Neural crest cell (in vitro differentiated cells): Measurements from ENCODE around the gene EVI5L. TPM values are rescaled to one million over a fixed set of nuclear protein-coding genes. Genes with fewer than 3 reads are reported as not detected.

ENCODE experiments used
- DNase-seq: peaks from one replicate; pipeline ENCODE4 v3.0.0; 2021; ENCODE audit warnings: low read depth, mixed read lengths, low spot score
- H3K27ac Mint-ChIP-seq: one replicate; pipeline ENCODE4 v1.8.0; 2021; ENCODE audit warnings: mild to moderate bottlenecking, mixed read lengths; ENCODE audit not compliant: unreplicated experiment
- H3K27me3 Mint-ChIP-seq: 2 replicates; pipeline ENCODE4 v1.8.0; 2021; ENCODE audit warnings: low read depth, mild to moderate bottlenecking, mixed read lengths
- H3K36me3 Mint-ChIP-seq: 2 replicates; pipeline ENCODE4 v1.8.0; 2021; ENCODE audit warnings: low read depth, mild to moderate bottlenecking, mixed read lengths
- H3K4me1 Mint-ChIP-seq: 2 replicates; pipeline ENCODE4 v1.8.0; 2021; ENCODE audit warnings: mixed read lengths
- H3K4me3 Mint-ChIP-seq: one replicate; pipeline ENCODE4 v1.8.0; 2021; ENCODE audit warnings: mild to moderate bottlenecking, mixed read lengths
- H3K9me3 Mint-ChIP-seq: 2 replicates; pipeline ENCODE4 v1.8.0; 2021; ENCODE audit warnings: mixed read lengths
- total RNA-seq: library from RNA; stranded (reverse); gene quantifications from 2 replicates; pipeline ENCODE4 v1.2.1, GENCODE V29; 2021
- TF ChIP-seq, protein P1 (sequence below): fragments of 200-600 bp; sonication (generic); conservative IDR thresholded peaks from 2 replicates; pipeline ENCODE4 v1.5.0; 2021; ENCODE audit warnings: antibody characterized with exemption, mild to moderate bottlenecking

The EVI5L gene
- total RNA-seq, 1 donor from 2014 or later, result 19.5 TPM

DNA sequence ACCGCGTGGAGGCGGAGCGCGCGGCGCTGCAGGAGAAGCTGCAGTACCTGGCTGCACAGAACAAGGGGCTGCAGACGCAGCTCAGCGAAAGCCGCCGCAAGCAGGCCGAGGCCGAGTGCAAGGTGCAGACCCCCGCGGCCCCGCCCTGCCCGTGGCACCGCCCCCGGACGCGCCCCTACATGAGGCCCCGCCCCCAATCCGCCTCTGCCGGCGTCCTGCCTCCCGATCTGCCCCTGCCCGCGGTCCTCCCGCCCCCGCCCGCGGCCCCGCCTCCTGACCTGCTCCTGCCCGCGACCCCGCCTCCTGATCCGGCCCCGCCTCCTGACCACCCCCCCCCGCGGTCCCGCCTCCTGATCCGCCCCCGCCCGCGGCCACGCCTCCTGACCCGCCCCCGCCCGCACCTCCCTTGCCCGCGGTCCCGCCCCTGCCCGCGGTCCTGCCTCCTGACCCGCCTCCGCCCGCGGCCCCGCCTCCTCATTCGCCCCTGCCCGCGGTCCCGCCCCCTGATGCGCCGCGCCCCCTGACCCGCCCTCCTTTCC is 32.5 kb downstream of the EVI5L start:
- DNase-seq, result peak; percentile 88
- peaks cover 45% of the 10 kb centered on the region for H3K27me3 Mint-ChIP-seq

DNA sequence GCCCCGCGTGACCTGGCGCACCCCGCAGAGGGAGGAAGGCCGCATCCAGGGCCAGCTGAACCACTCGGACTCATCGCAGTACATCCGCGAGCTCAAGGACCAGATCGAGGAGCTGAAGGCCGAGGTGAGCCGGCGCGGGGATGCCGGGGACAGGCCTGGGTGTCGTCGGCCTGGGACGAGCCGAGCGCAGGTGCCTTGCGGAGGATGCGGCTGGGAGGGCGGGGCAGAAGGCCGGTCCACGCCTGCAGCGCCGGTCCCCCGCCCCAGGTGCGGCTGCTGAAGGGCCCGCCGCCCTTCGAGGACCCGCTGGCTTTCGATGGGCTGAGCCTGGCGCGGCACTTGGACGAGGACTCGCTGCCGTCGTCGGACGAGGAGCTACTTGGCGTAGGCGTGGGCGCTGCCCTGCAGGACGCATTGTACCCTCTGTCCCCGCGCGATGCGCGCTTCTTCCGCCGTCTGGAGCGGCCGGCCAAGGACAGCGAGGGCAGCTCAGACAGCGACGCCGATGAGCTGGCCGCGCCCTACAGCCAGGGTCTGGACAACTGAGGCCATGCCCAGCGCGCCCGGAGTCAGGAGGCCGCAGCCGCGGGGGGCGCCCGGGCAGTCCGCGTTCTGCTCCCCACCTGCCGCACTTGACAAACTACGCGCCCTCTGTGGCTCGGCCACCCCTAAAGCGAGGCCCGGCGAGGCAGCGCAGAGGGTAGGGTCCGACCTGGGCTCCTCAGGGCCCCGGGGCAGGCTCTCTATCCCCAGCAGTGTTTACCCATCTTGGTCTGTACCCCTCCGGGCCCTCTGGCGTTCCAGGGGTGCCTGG is 33.3 kb downstream of the EVI5L start:
- H3K27me3 Mint-ChIP-seq, result peaks cover 41% of the 10 kb centered on the region
- H3K27ac Mint-ChIP-seq, result no peak overlapping the region
- no peak overlapping the region for H3K4me3 Mint-ChIP-seq
- H3K4me1 Mint-ChIP-seq, result peaks cover 5% of the 10 kb centered on the region
- TF ChIP-seq, protein P1, sequence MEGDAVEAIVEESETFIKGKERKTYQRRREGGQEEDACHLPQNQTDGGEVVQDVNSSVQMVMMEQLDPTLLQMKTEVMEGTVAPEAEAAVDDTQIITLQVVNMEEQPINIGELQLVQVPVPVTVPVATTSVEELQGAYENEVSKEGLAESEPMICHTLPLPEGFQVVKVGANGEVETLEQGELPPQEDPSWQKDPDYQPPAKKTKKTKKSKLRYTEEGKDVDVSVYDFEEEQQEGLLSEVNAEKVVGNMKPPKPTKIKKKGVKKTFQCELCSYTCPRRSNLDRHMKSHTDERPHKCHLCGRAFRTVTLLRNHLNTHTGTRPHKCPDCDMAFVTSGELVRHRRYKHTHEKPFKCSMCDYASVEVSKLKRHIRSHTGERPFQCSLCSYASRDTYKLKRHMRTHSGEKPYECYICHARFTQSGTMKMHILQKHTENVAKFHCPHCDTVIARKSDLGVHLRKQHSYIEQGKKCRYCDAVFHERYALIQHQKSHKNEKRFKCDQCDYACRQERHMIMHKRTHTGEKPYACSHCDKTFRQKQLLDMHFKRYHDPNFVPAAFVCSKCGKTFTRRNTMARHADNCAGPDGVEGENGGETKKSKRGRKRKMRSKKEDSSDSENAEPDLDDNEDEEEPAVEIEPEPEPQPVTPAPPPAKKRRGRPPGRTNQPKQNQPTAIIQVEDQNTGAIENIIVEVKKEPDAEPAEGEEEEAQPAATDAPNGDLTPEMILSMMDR, result no peak
- H3K9me3 Mint-ChIP-seq, result no peaks in the 10 kb centered on the region
- H3K36me3 Mint-ChIP-seq, result no peaks in the 10 kb centered on the region
- DNase-seq, result no peak

More for the DNA sequence above, 32.5 kb downstream of the EVI5L start:
- H3K9me3 Mint-ChIP-seq, result no peaks in the 10 kb centered on the region
- TF ChIP-seq, protein P1, result no peak
- peaks cover 7% of the 10 kb centered on the region for H3K4me1 Mint-ChIP-seq
- no peak overlapping the region for H3K27ac Mint-ChIP-seq
- no peaks in the 10 kb centered on the region for H3K36me3 Mint-ChIP-seq
- H3K4me3 Mint-ChIP-seq, result peak overlapping the region; percentile 51

DNA sequence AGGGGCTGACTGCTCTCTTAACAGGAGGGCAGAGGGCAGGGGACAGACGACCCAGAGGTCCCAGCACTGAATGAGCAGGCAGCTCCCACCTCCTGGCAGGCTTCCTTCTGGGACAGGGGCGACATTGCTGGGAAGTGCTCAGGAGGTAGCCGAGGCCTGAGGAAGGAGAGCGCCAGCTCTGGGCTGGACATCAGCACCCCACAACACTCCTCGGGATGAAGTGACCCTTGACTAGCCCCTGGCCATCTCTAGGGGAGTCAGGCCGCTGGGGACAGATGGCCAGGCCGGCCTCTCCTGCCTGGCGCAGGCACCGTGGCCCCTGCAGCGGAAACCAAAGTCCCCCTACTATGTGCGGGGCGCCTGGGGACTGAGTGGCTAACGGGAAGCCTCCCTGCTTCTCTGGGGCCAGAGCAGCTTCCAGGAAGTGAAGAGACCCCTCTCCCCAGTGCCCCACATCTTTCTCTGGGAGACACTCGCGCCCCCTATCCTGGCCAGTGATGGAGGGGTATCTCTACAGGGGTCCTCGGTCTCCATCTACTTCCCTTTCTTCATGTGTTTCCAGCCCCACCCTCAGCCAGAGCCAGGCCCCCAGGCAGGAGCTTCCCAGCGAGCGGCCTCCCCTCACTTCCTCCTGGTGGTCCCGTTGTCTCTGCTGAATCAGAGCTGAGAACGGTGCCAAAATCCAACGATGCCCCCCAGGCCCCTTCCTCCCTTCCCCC is 34.1 kb downstream of the EVI5L start:
- DNase-seq, result no peak
- Mint-ChIP-seq H3K36me3 (no peaks in the 10 kb centered on the region), H3K27ac (no peak overlapping the region), H3K27me3 (peaks cover 37% of the 10 kb centered on the region), H3K9me3 (no peaks in the 10 kb centered on the region), H3K4me1 (peaks cover 3% of the 10 kb centered on the region), H3K4me3 (no peak overlapping the region)
- TF ChIP-seq, protein P1, result no peak

DNA sequence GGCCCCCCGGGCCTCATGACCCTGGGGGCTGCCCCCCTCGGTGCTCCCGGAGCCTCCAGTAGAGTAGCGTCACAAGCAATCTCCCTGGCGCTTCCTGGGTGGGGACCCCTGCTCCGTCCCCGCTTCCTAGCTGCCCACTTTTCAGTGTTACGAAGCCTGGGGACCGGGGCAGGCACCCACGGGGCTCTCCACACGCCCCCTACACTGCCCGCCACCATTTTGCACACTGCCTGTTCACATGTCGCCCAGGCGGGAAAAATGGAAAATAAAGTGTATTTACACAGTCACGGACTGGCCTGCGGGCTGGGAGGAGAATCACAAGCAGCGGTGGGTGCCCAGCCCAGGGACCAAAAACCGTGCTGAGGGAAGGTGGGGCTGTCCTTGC is 34.7 kb downstream of the EVI5L start:
- Mint-ChIP-seq H3K4me1 (peaks cover 3% of the 10 kb centered on the region), H3K27ac (no peak overlapping the region), H3K36me3 (no peaks in the 10 kb centered on the region), H3K4me3 (peak overlapping the region; percentile 47), H3K27me3 (peaks cover 37% of the 10 kb centered on the region), H3K9me3 (no peaks in the 10 kb centered on the region)
- TF ChIP-seq, protein P1, result no peak
- no peak for DNase-seq

DNA sequence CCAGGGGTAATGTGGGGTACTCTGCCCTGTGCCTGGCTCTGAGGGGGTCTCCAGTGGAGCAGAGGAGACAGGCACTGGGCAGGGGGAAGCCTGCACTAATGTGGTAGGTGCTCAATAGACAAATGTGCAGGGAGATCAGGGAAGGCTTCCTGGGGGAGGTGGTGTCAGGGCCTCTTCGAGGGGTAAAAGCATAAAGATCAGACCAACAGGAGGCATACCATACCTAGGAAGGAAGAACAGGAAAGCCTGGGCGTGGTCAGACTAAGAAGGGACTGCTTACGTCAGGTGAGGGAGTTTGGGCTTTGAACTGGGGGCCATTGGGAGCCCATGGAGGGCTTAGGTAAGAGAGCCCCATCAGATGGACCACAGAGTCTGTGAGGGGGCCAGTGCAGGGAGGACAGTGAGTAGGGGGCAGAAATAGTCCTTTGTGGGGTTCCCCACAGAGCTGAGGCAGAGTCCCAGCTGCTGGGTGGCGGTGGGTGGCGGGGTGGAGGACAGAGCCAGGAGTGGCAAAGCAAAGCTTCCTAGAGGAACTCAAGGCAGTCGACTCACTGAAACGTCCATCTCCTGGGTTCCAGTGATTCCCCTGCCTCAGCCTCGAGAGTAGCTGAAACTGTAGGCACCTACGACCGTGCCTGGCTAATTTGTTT is 35.4 kb downstream of the EVI5L start:
- TF ChIP-seq, protein P1, result no peak
- H3K27ac Mint-ChIP-seq, result no peak overlapping the region
- H3K36me3 Mint-ChIP-seq, result no peaks in the 10 kb centered on the region
- DNase-seq, result no peak
- H3K4me1 Mint-ChIP-seq, result peaks cover 3% of the 10 kb centered on the region
- H3K9me3 Mint-ChIP-seq, result no peaks in the 10 kb centered on the region
- peak overlapping the region; percentile 81 for H3K4me3 Mint-ChIP-seq
- peaks cover 37% of the 10 kb centered on the region for H3K27me3 Mint-ChIP-seq
